OCI-LY7 (cell line): ENCODE measurements around the gene NPEPL1. TPM values are rescaled to one million over a fixed set of nuclear protein-coding genes. Genes with fewer than 3 reads are reported as not detected.

Experiments
- BruUV-seq: library from RNA; stranded (reverse); fragments of 400-500 nt; replicated peaks from 2 replicates; lab custom pipeline; 2021; lab: Mats Ljungman, UMichigan
- CTCF ChIA-PET: fragments of 300-600 bp; sonication (Branson Sonifier 250); formaldehyde crosslinking; loops from one replicate; lab custom pipeline; 2022; ENCODE audit warnings: antibody characterized with exemption; ENCODE audit not compliant: unreplicated experiment; lab: Charles Lee
- POLR2A ChIA-PET: fragments of 300-600 bp; sonication (Branson Sonifier 250); formaldehyde crosslinking; loops from one replicate; lab custom pipeline; 2022; ENCODE audit warnings: antibody characterized with exemption; lab: Charles Lee
- DNase-seq: peaks from one replicate; pipeline ENCODE4 v3.0.0-alpha.2; 2015; ENCODE audit warnings: low spot score
- H2AFZ ChIP-seq: fragments of 200-600 bp; sonication (generic), shearing (Covaris generic); 2 replicates; pipeline ENCODE4 v1.6.1; 2014; ENCODE audit warnings: mild to moderate bottlenecking, antibody characterized with exemption, low read length, moderate library complexity
- H3K27ac ChIP-seq: fragments of 200-600 bp; sonication (generic); 2 replicates; pipeline ENCODE4 v1.5.1; 2014; ENCODE audit warnings: mixed run types, low read depth, mild to moderate bottlenecking, moderate library complexity, low read length, inconsistent platforms; ENCODE audit not compliant: poor library complexity, severe bottlenecking
- H3K36me3 ChIP-seq: fragments of 200-600 bp; sonication (generic); 2 replicates; pipeline ENCODE4 v1.6.1; 2014; ENCODE audit warnings: mild to moderate bottlenecking, antibody characterized with exemption, low read length, moderate library complexity, mixed read lengths; ENCODE audit not compliant: insufficient read depth
- H3K4me1 ChIP-seq: fragments of 200-600 bp; sonication (generic); 2 replicates; pipeline ENCODE4 v1.5.1; 2014; ENCODE audit warnings: mild to moderate bottlenecking, low read length; ENCODE audit not compliant: insufficient read depth, poor library complexity, severe bottlenecking
- H3K4me2 ChIP-seq: fragments of 200-600 bp; sonication (generic); 2 replicates; pipeline ENCODE4 v1.6.1; 2014; ENCODE audit warnings: mild to moderate bottlenecking, low read length
- H3K4me3 ChIP-seq: fragments of 200-600 bp; sonication (generic); 2 replicates; pipeline ENCODE4 v1.5.1; 2014; ENCODE audit warnings: mild to moderate bottlenecking, low read depth, low read length; ENCODE audit not compliant: poor library complexity, severe bottlenecking
- H3K79me2 ChIP-seq: fragments of 200-600 bp; sonication (generic); 2 replicates; pipeline ENCODE4 v1.6.1; 2016; ENCODE audit warnings: low read depth, mild to moderate bottlenecking, low read length, moderate library complexity, mixed read lengths; ENCODE audit not compliant: insufficient read depth
- H3K9me2 ChIP-seq: fragments of 200-600 bp; sonication (generic); 2 replicates; pipeline ENCODE4 v1.6.1; 2016; ENCODE audit warnings: mild to moderate bottlenecking, low read length, mixed read lengths; ENCODE audit not compliant: insufficient read depth
- H3K9me3 ChIP-seq: fragments of 200-600 bp; sonication (generic); 2 replicates; pipeline ENCODE4 v1.6.1; 2014; ENCODE audit warnings: mild to moderate bottlenecking, mixed run types, low read length, mixed read lengths
- H4K20me1 ChIP-seq: fragments of 200-600 bp; sonication (generic); 2 replicates; pipeline ENCODE4 v1.6.1; 2014; ENCODE audit warnings: mild to moderate bottlenecking, antibody characterized with exemption, low read length, moderate library complexity, mixed read lengths; ENCODE audit not compliant: insufficient read depth
- EZH2phosphoT487 ChIP-seq: fragments of 200-600 bp; sonication (generic); IDR thresholded peaks from 2 replicates; pipeline ENCODE4 v1.6.1; 2018; ENCODE audit warnings: low read depth, borderline replicate concordance, mild to moderate bottlenecking, mixed run types, antibody characterized with exemption, low read length, moderate library complexity, mixed read lengths
- intact Hi-C: fragments of 100-400 bp; cut with micrococcal nuclease; formaldehyde crosslinking; loops from one replicate; pipeline ENCODE4 v1.10.0; 2022; ENCODE audit not compliant: unreplicated experiment
- total RNA-seq, 2 experiments: library from RNA; depleted of rRNA in 1 of 2; stranded (reverse); fragments of >200 nt in 1 of 2; shearing (Covaris generic) in 1 of 2; gene quantifications; 2 replicates each; pipeline ENCODE4 v1.2.3, GENCODE V29; 2014 to 2022
- TF ChIP-seq, protein P1 (sequence below): fragments of 200-600 bp; sonication (generic); conservative IDR thresholded peaks from 2 replicates; pipeline ENCODE4 v1.5.1; 2014; ENCODE audit warnings: mild to moderate bottlenecking, antibody characterized with exemption, low read length, moderate library complexity, mixed read lengths

NPEPL1 gene
- total RNA-seq, 2 experiments from 2014 or later = 3.4 to 11.5 TPM

DNA sequence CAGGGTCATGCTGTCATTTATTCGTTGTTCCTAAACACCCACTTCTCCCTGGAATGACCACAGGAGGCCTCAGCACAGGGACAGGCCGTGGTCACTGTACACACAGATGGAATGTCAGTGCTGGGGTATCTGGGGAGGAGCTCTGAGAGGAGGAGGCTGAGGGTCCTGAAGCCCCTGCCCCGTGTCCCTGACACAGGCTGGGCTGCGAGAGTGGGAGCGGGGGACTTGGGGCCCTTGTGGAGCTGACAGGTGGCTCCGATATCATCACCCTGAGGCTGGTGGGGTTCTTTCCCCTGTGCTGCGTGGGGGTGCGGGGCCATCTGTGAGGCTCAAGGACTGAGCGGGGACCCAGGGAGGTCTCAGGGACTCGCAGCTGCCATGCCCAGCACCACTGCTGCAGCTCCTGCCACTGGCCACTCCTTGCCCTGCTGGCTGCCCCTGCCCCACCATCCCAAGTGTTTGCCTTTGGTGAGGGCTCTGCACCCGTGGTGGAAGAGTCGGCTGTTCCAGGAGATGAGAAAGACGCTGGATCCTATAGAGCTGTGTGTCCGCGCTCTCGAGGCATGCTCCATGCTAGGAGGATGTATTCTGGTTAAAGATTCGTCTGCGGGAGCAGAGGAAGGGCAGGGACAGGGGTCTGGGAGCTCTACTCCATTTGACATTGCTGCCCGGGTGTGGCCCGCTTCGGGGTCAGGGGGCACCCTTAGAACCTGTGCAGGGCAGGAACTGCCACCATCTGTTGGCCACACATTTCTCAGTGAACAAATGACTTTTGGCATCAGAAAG lies 18.9 kb downstream of the NPEPL1 start:
- H3K36me3 ChIP-seq = no peaks in the 10 kb centered on the region
- no peaks in the 10 kb centered on the region for H3K79me2 ChIP-seq
- CTCF ChIA-PET = no interaction called here
- intact Hi-C loops = no loop called here
- H2AFZ ChIP-seq = no peak overlapping the region
- no peak overlapping the region for H3K4me3 ChIP-seq
- H3K9me3 ChIP-seq = no peaks in the 10 kb centered on the region
- no peak overlapping the region for H3K27ac ChIP-seq
- BruUV-seq = no TSS peak
- POLR2A ChIA-PET = no interaction called here
- TF ChIP-seq EZH2phosphoT487 = no peak
- TF ChIP-seq, protein P1, sequence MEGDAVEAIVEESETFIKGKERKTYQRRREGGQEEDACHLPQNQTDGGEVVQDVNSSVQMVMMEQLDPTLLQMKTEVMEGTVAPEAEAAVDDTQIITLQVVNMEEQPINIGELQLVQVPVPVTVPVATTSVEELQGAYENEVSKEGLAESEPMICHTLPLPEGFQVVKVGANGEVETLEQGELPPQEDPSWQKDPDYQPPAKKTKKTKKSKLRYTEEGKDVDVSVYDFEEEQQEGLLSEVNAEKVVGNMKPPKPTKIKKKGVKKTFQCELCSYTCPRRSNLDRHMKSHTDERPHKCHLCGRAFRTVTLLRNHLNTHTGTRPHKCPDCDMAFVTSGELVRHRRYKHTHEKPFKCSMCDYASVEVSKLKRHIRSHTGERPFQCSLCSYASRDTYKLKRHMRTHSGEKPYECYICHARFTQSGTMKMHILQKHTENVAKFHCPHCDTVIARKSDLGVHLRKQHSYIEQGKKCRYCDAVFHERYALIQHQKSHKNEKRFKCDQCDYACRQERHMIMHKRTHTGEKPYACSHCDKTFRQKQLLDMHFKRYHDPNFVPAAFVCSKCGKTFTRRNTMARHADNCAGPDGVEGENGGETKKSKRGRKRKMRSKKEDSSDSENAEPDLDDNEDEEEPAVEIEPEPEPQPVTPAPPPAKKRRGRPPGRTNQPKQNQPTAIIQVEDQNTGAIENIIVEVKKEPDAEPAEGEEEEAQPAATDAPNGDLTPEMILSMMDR = no peak
- H3K4me2 ChIP-seq = no peak overlapping the region
- no peak for DNase-seq
- H3K9me2 ChIP-seq = no peaks in the 10 kb centered on the region
- H3K4me1 ChIP-seq = no peaks in the 10 kb centered on the region
- H4K20me1 ChIP-seq = no peaks in the 10 kb centered on the region

DNA sequence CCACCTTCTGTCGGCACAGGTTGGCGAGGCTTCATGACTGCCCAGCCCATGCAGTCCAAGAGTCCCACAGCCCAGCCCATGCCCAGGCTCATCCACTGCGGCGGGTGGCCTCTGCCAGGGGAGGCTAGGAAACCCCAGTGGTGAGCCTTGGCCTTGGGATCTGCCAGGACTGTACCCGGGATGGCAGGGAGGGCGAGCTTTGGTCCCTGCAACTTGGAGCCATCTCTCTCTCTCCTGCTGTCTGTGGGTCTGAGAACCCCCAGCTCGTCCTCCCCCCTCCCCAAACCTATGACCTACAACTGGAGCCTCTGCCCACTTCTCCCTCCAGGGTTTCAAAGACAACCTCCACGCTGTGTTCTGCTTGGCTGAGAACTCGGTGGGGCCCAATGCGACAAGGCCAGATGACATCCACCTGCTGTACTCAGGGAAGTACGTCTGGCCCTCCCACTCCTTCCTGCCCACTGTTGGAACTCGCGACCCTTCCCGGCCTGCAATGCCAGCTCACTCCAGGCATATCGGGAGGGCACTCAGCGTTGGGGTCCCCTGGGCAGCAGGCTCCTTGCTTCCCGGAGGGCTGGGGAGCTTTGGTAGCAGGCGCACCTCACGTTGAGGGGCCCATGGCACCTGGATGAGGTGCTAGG lies 19.7 kb downstream of the NPEPL1 start:
- no peaks in the 10 kb centered on the region for H3K9me3 ChIP-seq
- no peaks in the 10 kb centered on the region for H3K79me2 ChIP-seq
- POLR2A ChIA-PET = no interaction called here
- no TSS peak for BruUV-seq
- CTCF ChIA-PET = no interaction called here
- no peaks in the 10 kb centered on the region for H3K9me2 ChIP-seq
- TF ChIP-seq EZH2phosphoT487 = no peak
- TF ChIP-seq, protein P1 = no peak
- no peak overlapping the region for H3K4me3 ChIP-seq
- intact Hi-C loops = no loop called here
- H3K27ac ChIP-seq = no peak overlapping the region
- H4K20me1 ChIP-seq = no peaks in the 10 kb centered on the region
- no peak overlapping the region for H3K4me2 ChIP-seq
- H2AFZ ChIP-seq = no peak overlapping the region
- DNase-seq = no peak
- no peaks in the 10 kb centered on the region for H3K4me1 ChIP-seq
- H3K36me3 ChIP-seq = no peaks in the 10 kb centered on the region
